Upper lobe of right lung (tissue), 1 donor: ENCODE measurements around the gene PLCL2. TPM values are rescaled to one million over a fixed set of nuclear protein-coding genes. Genes with fewer than 3 reads are reported as not detected.

Source experiments
- ATAC-seq: fragments of 200-7000 bp; cut with Tn5 transposase; one replicate; pipeline ENCODE4 v1.9.1; 2020; ENCODE audit warnings: mild to moderate bottlenecking, moderate library complexity
- DNase-seq: peaks from one replicate; pipeline ENCODE4 v3.0.0-alpha.2; 2020
- H3K27ac ChIP-seq: fragments of 200-600 bp; one replicate; pipeline ENCODE4 v1.8.0; 2022
- H3K27me3 ChIP-seq: fragments of 200-600 bp; one replicate; pipeline ENCODE4 v1.8.0; 2022; ENCODE audit warnings: mild to moderate bottlenecking
- H3K36me3 ChIP-seq: fragments of 200-600 bp; one replicate; pipeline ENCODE4 v1.8.0; 2022
- H3K4me1 ChIP-seq: fragments of 200-600 bp; one replicate; pipeline ENCODE4 v1.8.0; 2022
- H3K4me3 ChIP-seq: fragments of 200-600 bp; one replicate; pipeline ENCODE4 v1.8.0; 2022; ENCODE audit warnings: mild to moderate bottlenecking
- H3K9me3 ChIP-seq: fragments of 200-600 bp; one replicate; pipeline ENCODE4 v1.8.0; 2022
- intact Hi-C: fragments of 100-400 bp; cut with DNase I; formaldehyde crosslinking; loops from one replicate; pipeline ENCODE4 v1.11.0; 2022
- total RNA-seq: library from RNA; stranded (reverse); fragmentation: NEBNext Ultra II Directional; extraction: Animal tissue kit (Norgen Biotek cat#: 25700); gene quantifications from one replicate; pipeline ENCODE4 v1.2.1, GENCODE V29; 2021
- TF ChIP-seq, protein P1 (sequence below): fragments of 200-600 bp; IDR thresholded peaks from one replicate; pipeline ENCODE4 v1.8.0; 2022; ENCODE audit warnings: antibody characterized with exemption
- donor health status: DM: no; HTN: yes; CAD: no; lungs with severe emphysema.

PLCL2 gene
- total RNA-seq, 1 donor from 2014 or later = 9.1 TPM

DNA sequence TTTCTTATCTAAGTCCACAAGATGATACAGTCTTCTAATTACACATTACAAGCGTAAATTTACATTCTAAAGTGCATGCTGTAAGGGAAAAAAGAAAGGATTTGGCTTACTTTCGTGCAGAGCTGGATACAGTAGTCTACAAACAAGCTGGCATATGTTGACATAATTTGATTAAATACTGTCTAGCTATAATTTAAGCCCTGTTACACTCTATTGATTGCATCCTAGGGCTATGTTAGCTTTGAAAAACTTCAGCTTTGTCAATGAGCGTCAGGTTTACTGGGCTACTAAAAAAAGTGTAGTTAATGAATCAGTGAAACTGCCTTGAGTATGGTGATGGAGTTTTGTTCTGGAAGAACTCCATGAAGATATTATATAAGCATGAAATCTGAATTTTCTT is 24.5 kb upstream of the PLCL2 start:
- no peaks in the 10 kb centered on the region for H3K36me3 ChIP-seq
- H3K4me1 ChIP-seq = no peaks in the 10 kb centered on the region
- no peaks in the 10 kb centered on the region for H3K9me3 ChIP-seq
- ATAC-seq (no peak), DNase-seq (no peak)
- TF ChIP-seq, protein P1, sequence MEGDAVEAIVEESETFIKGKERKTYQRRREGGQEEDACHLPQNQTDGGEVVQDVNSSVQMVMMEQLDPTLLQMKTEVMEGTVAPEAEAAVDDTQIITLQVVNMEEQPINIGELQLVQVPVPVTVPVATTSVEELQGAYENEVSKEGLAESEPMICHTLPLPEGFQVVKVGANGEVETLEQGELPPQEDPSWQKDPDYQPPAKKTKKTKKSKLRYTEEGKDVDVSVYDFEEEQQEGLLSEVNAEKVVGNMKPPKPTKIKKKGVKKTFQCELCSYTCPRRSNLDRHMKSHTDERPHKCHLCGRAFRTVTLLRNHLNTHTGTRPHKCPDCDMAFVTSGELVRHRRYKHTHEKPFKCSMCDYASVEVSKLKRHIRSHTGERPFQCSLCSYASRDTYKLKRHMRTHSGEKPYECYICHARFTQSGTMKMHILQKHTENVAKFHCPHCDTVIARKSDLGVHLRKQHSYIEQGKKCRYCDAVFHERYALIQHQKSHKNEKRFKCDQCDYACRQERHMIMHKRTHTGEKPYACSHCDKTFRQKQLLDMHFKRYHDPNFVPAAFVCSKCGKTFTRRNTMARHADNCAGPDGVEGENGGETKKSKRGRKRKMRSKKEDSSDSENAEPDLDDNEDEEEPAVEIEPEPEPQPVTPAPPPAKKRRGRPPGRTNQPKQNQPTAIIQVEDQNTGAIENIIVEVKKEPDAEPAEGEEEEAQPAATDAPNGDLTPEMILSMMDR = no peak
- no peaks in the 10 kb centered on the region for H3K27me3 ChIP-seq
- no peak overlapping the region for H3K27ac ChIP-seq
- intact Hi-C loops = no loop called here
- no peak overlapping the region for H3K4me3 ChIP-seq

DNA sequence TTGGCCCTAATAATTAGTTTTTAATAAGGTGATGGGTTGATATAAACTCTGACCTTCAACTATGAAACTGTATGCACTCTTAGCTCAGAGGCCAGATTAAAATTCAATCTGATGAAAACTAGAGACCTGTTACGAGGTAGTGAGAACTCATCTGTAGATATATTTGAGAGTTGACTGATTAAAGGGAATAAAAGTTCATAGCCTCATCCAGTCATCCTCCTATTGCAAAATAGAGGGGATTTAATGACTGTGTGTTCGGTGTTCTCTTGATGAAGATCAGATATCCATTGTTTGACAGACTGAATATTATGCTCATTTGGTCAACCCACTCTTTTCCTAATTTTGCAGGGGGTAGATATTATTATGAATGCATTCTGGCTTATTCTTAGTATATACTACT is 23.3 kb upstream of the PLCL2 start:
- H3K27me3 ChIP-seq = no peaks in the 10 kb centered on the region
- TF ChIP-seq, protein P1 = no peak
- H3K9me3 ChIP-seq = no peaks in the 10 kb centered on the region
- no peak overlapping the region for H3K27ac ChIP-seq
- no peaks in the 10 kb centered on the region for H3K4me1 ChIP-seq
- no peaks in the 10 kb centered on the region for H3K36me3 ChIP-seq
- no peak for DNase-seq
- H3K4me3 ChIP-seq = no peak overlapping the region
- no peak for ATAC-seq
- intact Hi-C loops = no loop called here

DNA sequence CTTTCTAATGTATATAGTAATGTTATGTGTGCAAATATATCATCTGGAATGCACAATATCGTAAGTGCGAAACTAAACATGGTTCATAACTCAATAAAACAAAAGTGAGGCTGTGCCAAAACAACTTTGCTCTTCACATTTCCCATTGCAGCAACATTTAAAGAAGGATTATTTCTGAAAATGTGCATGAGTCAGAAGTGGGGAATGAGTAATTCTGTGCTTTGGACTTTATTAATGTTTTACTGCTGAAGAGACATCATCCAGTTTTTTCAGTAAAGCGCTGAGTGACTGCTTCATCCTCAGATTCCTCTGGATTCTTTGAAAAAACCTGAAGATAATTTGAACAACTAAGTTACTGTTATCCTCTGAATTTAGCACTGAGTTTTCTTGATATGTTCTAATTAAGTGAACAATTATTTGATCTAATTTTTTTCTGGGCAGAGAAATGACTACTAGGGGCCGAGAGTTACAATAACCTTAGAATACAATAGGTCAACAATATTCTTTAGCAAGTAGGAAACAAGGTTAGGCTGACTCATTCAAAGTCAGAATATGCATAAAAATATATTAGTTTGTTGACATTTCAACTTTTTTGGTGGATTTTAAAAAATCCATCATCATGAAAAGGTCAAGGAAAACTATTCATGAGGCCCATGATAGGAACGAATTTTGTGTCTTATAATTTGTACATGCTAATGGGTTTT is 20.0 kb upstream of the PLCL2 start:
- DNase-seq (no peak), ATAC-seq (no peak)
- no peak overlapping the region for H3K27ac ChIP-seq
- TF ChIP-seq, protein P1 = no peak
- no peaks in the 10 kb centered on the region for H3K4me1 ChIP-seq
- no peaks in the 10 kb centered on the region for H3K36me3 ChIP-seq
- no peak overlapping the region for H3K4me3 ChIP-seq
- H3K9me3 ChIP-seq = no peaks in the 10 kb centered on the region
- H3K27me3 ChIP-seq = no peaks in the 10 kb centered on the region
- intact Hi-C loops = no loop called here

DNA sequence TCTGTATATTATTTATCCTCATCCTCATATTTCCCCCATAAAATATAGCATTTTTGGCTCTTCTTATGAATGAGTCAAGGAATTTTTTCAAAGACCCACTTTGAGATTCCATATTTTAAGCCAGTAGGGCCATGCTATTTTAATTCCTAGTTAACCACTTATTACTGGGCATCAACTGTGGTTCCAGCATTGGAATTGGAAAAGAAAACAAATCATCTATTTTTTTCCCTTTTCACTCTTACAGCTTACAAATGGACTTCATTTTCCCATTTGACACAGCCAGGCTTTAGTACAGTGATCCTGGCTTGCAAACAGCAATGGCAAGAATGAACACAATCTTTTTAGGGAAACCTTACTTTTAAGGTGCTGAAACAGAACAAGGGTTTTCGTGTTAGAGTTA is 19.4 kb upstream of the PLCL2 start:
- no peak overlapping the region for H3K27ac ChIP-seq
- TF ChIP-seq, protein P1 = no peak
- no peaks in the 10 kb centered on the region for H3K4me1 ChIP-seq
- H3K27me3 ChIP-seq = no peaks in the 10 kb centered on the region
- no peaks in the 10 kb centered on the region for H3K36me3 ChIP-seq
- intact Hi-C loops = no loop called here
- no peaks in the 10 kb centered on the region for H3K9me3 ChIP-seq
- DNase-seq = no peak
- no peak overlapping the region for H3K4me3 ChIP-seq
- no peak for ATAC-seq

DNA sequence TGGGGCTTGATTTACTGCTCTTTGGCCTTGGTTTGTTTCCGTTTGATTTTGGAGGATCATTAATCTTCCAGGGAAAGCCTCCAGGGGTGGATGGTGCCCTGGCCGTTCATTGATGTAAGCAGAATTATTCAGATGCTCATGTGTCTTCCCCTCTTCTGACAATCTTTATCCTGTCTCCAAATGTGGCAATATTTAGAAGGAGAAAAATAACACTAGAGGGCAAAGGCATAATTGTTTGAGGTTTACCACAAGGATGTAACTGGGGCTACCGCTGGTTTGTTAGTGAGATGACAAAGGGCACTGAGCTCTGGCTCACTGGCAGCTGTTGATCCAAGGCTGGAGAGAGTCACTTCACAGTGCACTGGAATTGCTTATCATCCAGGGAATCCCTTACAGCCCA is 18.2 kb upstream of the PLCL2 start:
- TF ChIP-seq, protein P1 = no peak
- Histone ChIP-seq H3K9me3 (no peaks in the 10 kb centered on the region), H3K36me3 (no peaks in the 10 kb centered on the region), H3K27ac (no peak overlapping the region), H3K4me3 (no peak overlapping the region), H3K4me1 (no peaks in the 10 kb centered on the region), H3K27me3 (no peaks in the 10 kb centered on the region)
- ATAC-seq = no peak
- no peak for DNase-seq
- intact Hi-C loops = no loop called here

DNA sequence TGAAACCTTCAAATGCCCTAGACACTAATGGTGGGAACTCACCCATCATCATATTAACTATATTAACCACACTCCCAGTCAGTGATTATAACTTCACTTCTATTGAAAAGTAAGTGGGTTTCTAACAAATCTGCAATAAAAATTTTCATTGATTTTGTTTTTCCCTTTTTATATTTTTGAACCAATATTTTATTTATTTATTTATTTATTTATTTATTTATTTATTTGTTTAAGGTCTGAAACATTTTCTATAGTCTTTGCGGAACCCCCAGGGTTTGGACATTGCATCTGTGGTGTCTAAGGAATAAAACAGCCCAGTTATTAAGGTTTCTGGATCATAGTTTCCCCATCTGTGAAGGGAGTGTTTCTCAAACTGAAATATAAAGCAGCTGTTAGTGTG is 16.2 kb upstream of the PLCL2 start:
- Histone ChIP-seq H3K36me3 (no peaks in the 10 kb centered on the region), H3K4me3 (no peak overlapping the region), H3K9me3 (no peaks in the 10 kb centered on the region), H3K4me1 (no peaks in the 10 kb centered on the region), H3K27ac (no peak overlapping the region), H3K27me3 (no peaks in the 10 kb centered on the region)
- TF ChIP-seq, protein P1 = no peak
- no peak for ATAC-seq
- no peak for DNase-seq
- intact Hi-C loops = no loop called here
